Left kidney (tissue), 2 donors: ENCODE measurements around the gene FAM50B. TPM values are rescaled to one million over a fixed set of nuclear protein-coding genes. Genes with fewer than 3 reads are reported as not detected.
A peak's percentile ranks its signal among the peaks of the same experiment; 100 is the strongest.

Source experiments
- DNase-seq: peaks from one replicate; pipeline ENCODE4 v3.0.0-alpha.2; 2013
- polyA plus RNA-seq: library from polyadenylated mRNA; unstranded; fragments of 120-200 nt; gene quantifications from one replicate; pipeline ENCODE4 v1.2.1, GENCODE V29; 2013; ENCODE audit not compliant: insufficient read length

FAM50B gene
- polyA plus RNA-seq, 1 donor = 9.3 TPM

GRCh38 chr6:3871515-3871914, 22.3 kb downstream of the FAM50B start:
- DNase-seq = no peak

- DNase-seq = no peak
Observed at GRCh38 chr6:3871939-3872338, 22.8 kb downstream of the FAM50B start.

GRCh38 chr6:3872370-3872854, 23.2 kb downstream of the FAM50B start:
- DNase-seq = no peak

- no peak for DNase-seq
Observed at GRCh38 chr6:3873051-3873450, 23.9 kb downstream of the FAM50B start.

GRCh38 chr6:3874069-3874468, 24.9 kb downstream of the FAM50B start:
- no peak for DNase-seq

GRCh38 chr6:3875486-3875885, 26.3 kb downstream of the FAM50B start:
- DNase-seq = no peak

GRCh38 chr6:3876101-3876500, 26.9 kb downstream of the FAM50B start:
- no peak for DNase-seq

- no peak for DNase-seq
Observed at GRCh38 chr6:3876866-3877265, 27.7 kb downstream of the FAM50B start.

GRCh38 chr6:3878048-3878666, 29.0 kb downstream of the FAM50B start:
- DNase-seq = no peak

GRCh38 chr6:3879194-3879952, 30.2 kb downstream of the FAM50B start:
- no peak for DNase-seq

- no peak for DNase-seq
Observed at GRCh38 chr6:3881711-3882421, 32.7 kb downstream of the FAM50B start.

- no peak for DNase-seq
Observed at GRCh38 chr6:3882431-3882830, 33.3 kb downstream of the FAM50B start.

- DNase-seq = no peak
Observed at GRCh38 chr6:3882866-3883265, 33.7 kb downstream of the FAM50B start.

GRCh38 chr6:3884007-3884745, 35.0 kb downstream of the FAM50B start:
- peak; percentile 43 for DNase-seq

GRCh38 chr6:3885262-3886036, 36.3 kb downstream of the FAM50B start:
- DNase-seq = no peak

- DNase-seq = no peak
Observed at GRCh38 chr6:3887150-3887700, 38.1 kb downstream of the FAM50B start.

GRCh38 chr6:3888153-3888957, 39.2 kb downstream of the FAM50B start:
- no peak for DNase-seq

GRCh38 chr6:3890047-3890446, 40.9 kb downstream of the FAM50B start:
- DNase-seq = no peak

GRCh38 chr6:3891883-3892282, 42.7 kb downstream of the FAM50B start:
- no peak for DNase-seq

- DNase-seq = no peak
Observed at GRCh38 chr6:3892603-3893002, 43.4 kb downstream of the FAM50B start.
